HG03135 (cell line): Measurements from ENCODE around the gene CTF1.
"Not testable (repeated sequence)": the region's sequence is repeated elsewhere in the genome, so short reads cannot be mapped to it uniquely, and the experiment has no call there.

ENCODE experiments used
- ATAC-seq: cut with Tn5 transposase; IDR thresholded peaks from one replicate; pipeline ENCODE4 v1.9.1; 2021; ENCODE audit warnings: mild to moderate bottlenecking, moderate library complexity; ENCODE audit not compliant: unreplicated experiment

CTF1 gene

GRCh38 chr16:30887927-30888326 is 8.5 kb upstream of the CTF1 start:
- no peak for ATAC-seq

- ATAC-seq = no peak
Measured at GRCh38 chr16:30888856-30889499, 7.4 kb upstream of the CTF1 start.

GRCh38 chr16:30889721-30890120 is 6.7 kb upstream of the CTF1 start:
- ATAC-seq = no peak

- ATAC-seq = not testable (repeated sequence)
Measured at GRCh38 chr16:30891043-30891823, 5.2 kb upstream of the CTF1 start.

- ATAC-seq = no peak
Measured at GRCh38 chr16:30892670-30893416, 3.6 kb upstream of the CTF1 start.

- ATAC-seq = no peak
Measured at GRCh38 chr16:30893417-30893743, 3.0 kb upstream of the CTF1 start.

GRCh38 chr16:30893744-30894539 is 2.5 kb upstream of the CTF1 start, which contains the start of gene BCL7C:
Gene BCL7C (minus strand): TSS chr16:30894077. CDS start chr16:30893944, 133 bp downstream.
- peak; percentile 71 for ATAC-seq

GRCh38 chr16:30894540-30895368 is 1.7 kb upstream of the CTF1 start:
- no peak for ATAC-seq

GRCh38 chr16:30895627-30896260 is 670 bp upstream of the CTF1 start:
- no peak for ATAC-seq

- no peak for ATAC-seq
Measured at GRCh38 chr16:30896889-30897733, 697 bp downstream of the CTF1 start.

GRCh38 chr16:30899794-30900193 is 3.4 kb downstream of the CTF1 start:
- no peak for ATAC-seq

- ATAC-seq = no peak
Measured at GRCh38 chr16:30900588-30900987, 4.2 kb downstream of the CTF1 start.

- ATAC-seq = no peak
Measured at GRCh38 chr16:30901201-30902028, 5.0 kb downstream of the CTF1 start.

- ATAC-seq = no peak
Measured at GRCh38 chr16:30902029-30902972, 5.9 kb downstream of the CTF1 start.

GRCh38 chr16:30903002-30903401 is 6.6 kb downstream of the CTF1 start:
- ATAC-seq = no peak

GRCh38 chr16:30903596-30903995 is 7.2 kb downstream of the CTF1 start:
- no peak for ATAC-seq
